ENCODE data around the gene ADGRB2.
A peak's percentile ranks its signal among the peaks of the same experiment; 100 is the strongest.

Gene ADGRB2

DNA sequence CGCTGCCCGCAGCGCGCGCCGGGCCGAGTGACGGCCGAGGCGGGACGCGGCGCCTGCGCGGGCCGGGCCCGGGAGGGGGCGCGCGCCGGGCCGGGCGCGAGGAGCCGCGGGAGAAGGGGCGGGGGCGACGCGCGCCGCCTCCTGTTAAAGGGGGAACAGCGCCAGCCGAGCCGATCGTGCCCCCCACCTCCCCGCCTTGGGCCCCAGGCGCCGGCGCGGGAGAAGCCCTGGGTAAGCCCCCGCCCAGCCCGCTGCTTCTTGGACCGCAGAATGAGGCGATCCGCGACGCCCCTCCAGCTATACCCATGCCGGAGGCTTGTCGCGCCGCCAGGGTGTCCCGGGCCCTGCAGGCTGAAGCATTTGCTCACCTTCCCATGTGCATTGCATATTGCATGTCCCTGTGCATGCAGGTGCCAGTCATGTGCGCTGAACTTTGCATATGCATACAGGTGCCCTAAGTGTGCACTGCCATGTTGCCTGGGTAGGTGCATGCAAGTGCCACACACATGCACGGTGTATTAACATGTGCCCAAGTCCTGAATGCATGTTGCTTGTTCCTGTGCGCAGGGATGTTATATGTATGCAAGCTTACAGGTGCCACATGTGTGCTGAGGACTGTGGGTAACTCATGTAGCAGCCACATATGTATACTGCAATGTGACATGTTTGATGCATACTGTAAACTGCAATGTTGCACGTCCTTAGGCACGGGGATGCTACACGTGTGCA lies at the start of gene ADGRB2:
ADGRB2 (minus strand) TSS at position 29 of the 729 bp plus-strand sequence. CDS start 7,119 bp downstream, outside the sequence.
- DNase-seq (ENCODE audit: low spot score): no peak

- DNase-seq (ENCODE audit: low spot score): no peak
These were observed 48.2 kb upstream of the ADGRB2 start for GRCh38 chr1:31812158-31812829.

DNA sequence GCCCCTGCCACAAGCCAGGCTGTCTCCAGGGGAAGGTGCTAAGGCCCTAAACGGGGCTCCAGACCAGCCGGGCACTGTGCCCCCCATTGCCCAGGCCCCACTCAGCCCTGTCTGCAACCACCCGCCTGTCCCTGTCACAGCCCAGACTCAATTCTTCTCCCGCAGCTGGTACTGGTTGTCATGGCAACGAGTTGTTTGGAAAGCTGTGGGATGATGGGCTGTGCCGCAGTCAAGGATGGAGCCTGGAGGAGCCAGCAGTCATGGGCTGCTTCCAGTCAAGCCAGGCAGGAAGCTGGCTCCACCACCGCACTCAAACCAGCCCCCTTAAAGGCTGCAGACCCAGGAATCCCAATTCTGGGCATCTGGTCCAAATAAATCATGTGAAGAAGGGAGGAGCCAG lies 47.5 kb upstream of the ADGRB2 start:
- no peak for DNase-seq (ENCODE audit: low spot score)

- no peak for DNase-seq (ENCODE audit: low spot score)
These were observed 45.6 kb upstream of the ADGRB2 start for GRCh38 chr1:31809698-31810097.

GRCh38 chr1:31807273-31808048 lies 43.3 kb upstream of the ADGRB2 start:
- no peak for DNase-seq (ENCODE audit: low spot score)

GRCh38 chr1:31805318-31805717 lies 41.2 kb upstream of the ADGRB2 start:
- DNase-seq (ENCODE audit: low spot score): no peak

- no peak for DNase-seq (ENCODE audit: low spot score)
These were observed 40.0 kb upstream of the ADGRB2 start for GRCh38 chr1:31804098-31804497.

GRCh38 chr1:31803610-31804009 lies 39.5 kb upstream of the ADGRB2 start:
- no peak for DNase-seq (ENCODE audit: low spot score)

DNA sequence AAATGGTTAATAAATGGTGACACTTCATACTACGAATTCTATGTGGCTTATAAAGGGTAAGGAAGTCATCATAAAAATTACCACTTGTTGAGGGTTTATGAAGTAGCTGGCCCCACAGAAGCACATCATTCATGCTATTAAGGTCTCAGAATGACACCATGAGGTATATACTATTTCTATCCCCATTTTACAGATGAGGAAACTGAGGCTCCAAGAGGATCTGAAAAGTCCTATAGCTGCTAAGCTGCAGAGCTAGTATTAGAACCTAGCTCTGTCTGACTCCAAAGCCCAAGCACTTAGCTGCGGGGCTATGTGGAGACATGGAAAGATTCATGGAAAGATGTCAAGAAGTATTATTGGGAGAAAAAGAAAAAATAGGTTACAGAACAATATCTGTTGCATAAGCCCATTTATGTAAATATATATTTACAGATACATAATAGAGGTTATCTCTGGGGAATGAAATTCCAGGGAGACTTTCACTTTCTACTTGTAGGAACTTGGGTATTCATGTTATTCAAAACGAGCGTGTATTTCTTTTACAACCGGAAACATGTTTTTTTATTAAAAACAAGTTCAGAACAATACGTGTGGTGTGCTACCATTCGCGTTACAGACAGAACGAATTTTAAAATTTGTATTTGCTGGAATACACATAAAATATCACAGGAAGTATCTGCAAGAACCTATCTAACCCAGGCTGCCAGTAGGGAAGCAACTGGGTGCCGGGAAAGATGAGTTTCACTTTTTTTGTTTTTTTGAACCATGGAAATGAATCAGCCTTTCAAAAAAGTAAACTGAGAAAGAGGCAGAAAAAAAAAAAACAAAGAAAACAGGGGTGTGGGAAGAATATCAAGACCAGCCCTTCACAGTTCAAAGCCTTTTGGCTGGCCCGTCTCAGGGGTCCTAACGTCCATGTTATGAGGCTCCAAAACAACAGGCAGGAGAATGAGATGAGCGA lies 38.3 kb upstream of the ADGRB2 start:
- no peak for DNase-seq (ENCODE audit: low spot score)

DNA sequence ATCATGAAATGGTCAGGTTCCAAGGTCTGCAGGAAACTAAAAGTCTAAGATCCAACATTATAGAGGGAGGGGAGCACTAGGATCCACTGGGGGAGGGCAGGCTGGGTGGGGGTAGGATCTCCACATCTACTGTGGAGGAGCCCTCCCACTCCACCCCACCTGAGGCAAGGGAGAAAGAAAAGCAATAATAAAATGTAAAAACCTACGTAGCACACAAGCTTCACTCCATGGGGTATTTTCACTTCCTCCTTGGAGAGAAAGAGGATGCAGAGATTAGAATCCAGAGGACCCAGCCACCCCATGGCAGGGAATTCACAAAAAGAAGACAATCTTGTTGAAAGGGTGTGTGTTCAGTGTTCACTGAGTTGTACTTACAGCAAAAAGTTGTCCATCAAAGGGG lies 37.3 kb upstream of the ADGRB2 start:
- DNase-seq (ENCODE audit: low spot score): no peak

GRCh38 chr1:31800674-31800967 lies 36.5 kb upstream of the ADGRB2 start:
- DNase-seq (ENCODE audit: low spot score): no peak

DNA sequence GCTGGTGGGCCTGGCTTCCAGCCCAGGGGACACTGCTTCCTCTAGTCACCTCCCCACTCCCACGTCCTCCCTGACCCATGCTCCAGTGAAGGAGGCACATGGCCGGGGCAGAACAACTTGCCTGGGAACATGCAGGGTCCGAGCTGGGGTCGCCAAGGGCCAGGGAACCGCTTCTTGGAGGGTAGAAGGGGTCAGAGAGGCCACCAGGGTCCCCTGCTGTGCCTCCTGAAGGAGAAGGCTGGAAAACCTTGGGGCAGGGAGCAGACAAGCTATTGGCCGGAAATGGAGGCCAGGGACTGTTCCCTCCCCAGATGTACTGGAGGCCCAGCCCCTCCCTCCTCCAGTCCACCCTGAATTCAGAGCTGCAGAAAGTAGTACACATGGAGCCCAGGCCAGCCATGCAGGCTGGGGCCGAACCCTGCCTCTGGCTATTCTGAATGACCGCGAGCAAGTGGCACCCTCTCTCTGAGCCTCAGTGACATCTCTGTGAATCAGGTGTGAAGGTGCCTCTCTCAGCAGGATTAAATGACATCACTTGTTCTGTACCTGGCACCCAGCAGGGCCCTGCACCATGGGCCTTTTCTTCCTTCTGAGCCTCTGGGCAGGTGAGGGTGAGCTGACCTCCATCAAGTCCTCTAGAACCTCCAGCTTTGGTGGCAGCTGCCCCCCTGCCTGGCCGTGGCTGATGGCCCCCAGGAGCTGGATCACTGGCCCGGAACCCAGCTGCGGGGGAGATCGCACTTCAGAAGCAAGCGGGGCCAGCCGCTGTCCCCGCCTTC lies 35.9 kb upstream of the ADGRB2 start:
- DNase-seq (ENCODE audit: low spot score): no peak

DNA sequence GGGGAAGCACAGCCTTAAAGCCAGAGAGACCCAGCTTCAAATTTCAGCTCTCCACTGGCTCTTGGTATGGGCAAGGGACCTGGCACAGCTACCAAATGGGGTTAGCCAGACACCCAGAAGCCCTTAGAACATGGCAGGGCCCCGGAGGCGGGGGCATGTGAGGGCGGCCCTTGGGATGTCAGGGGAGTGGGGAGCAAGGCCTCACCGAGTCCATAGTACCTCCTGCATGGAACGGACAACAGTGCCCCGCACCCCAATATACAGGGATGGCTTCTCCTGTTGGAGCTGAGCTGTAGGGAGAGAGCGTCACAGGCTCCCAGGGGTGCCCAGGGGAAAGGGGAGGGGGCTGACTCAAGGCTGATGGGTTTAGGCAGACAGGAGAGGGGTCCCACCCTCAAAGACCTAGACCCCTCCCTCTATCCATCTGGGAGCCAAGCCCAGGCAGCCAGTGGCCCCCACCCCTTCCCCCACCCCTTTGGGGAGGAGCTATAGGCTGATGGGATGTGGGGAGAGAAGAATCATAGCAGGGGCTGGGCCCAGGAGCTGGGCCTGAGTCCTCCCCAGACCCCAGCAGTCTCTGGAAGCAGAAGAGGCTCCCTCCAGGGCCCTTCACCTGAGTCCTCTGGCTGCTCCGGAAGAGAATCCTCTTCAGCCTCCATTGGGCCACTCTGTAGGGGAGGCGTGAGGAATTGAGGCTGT lies 35.2 kb upstream of the ADGRB2 start:
- DNase-seq (ENCODE audit: low spot score): no peak

- DNase-seq (ENCODE audit: low spot score): peak; percentile 65
These were observed 34.5 kb upstream of the ADGRB2 start for GRCh38 chr1:31798433-31799195.

- DNase-seq (ENCODE audit: low spot score): no peak
These were observed 33.9 kb upstream of the ADGRB2 start for GRCh38 chr1:31798086-31798432.

DNA sequence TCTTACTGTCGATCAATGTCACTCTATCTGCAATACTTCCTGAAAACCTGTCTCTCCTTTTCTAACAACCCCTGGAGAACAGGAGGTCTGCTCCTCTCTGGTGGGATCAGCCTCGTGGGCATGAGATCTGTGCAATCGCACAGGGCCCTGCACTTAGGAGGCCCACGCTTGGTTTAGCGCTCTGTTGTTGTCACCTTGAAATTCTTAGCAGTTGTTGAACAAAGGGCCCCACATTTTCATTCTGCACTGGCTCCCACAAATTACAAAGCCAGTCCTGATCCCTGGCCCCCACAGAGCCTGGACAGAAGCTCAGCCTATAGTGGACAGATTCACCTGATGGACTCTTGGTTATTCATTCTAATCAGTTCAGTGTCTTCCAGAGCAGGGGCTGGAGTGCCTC lies 33.1 kb upstream of the ADGRB2 start:
- DNase-seq (ENCODE audit: low spot score): no peak

DNA sequence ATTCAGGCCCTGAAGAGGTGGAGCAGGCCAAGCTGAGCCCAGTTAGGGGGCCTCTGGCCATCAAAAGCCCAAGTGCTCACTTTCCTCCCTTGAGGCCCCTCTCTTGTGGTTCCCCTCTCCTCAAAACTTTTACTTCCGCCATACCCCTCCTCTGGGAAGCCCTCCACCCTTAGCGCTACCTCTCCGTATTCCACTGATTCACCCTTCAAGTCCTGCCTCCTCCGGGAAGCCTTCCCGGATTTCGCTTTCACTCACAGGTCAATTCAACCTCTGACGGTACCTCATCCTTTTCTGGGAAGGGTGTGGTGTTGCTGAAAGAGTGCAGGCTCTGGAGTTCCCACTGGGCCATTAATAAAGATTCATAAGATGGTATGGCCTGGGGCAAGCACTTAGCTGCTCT lies 32.6 kb upstream of the ADGRB2 start:
- DNase-seq (ENCODE audit: low spot score): no peak

DNA sequence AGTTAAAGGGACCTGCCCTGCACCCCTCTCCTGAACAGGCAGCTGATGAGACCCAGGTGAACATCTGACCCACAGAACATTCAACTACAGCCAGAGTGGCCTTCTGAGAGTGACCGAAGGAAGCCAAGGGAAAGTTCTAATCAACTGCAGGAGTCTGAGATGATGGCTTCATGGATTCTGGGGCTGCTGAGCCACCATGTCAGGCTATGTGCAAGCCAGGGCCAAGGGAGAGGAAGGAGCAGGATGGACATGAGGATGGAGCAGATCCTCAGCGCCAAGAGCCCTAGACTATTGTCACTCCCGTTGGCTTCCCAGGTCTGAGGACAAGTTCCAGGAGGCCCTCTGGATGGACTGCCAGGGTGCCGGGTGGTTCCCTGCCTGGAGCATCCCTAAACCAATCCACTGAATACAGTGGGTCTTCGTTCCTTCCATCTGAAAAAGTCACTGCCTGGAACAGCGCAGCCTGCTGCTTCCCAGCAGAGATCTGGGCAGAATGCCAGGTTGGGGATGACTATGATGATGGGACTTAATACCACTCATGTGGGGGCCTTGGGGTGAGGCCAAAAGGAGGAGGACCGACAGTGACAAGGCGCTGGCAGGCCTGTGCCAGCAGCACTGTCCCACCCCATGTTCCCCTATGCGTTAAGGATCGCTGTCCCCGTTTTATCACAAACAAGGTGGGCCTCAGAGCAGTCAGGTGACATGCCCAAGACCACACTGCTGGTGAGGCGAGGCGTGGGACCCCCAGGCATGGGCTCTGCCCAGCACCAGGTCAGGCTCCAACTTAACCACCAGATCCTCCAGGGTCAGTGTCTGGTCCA lies 31.9 kb upstream of the ADGRB2 start:
- DNase-seq (ENCODE audit: low spot score): no peak

GRCh38 chr1:31795096-31795675 lies 31.0 kb upstream of the ADGRB2 start:
- no peak for DNase-seq (ENCODE audit: low spot score)

All from COLO829 (cell line).